Endothelial cell of umbilical vein (primary cell): ENCODE results near the gene NDUFS1. TPM values are rescaled to one million over a fixed set of nuclear protein-coding genes. Genes with fewer than 3 reads are reported as not detected.

ENCODE experiments used
- BruUV-seq: library from RNA; stranded (reverse); fragments of 400-500 nt; replicated peaks from 2 replicates; lab custom pipeline; 2021; lab: Mats Ljungman, UMichigan
- CTCF ChIA-PET: fragments of 300-600, 350-600 bp; sonication (Branson Sonifier 250); formaldehyde crosslinking; loops from one replicate; lab custom pipeline; 2021; ENCODE audit warnings: antibody characterized with exemption, inconsistent platforms; lab: Charles Lee
- POLR2A ChIA-PET: fragments of 300-600, 350-600 bp; sonication (Branson Sonifier 250); formaldehyde crosslinking; loops from one replicate; lab custom pipeline; 2021; ENCODE audit warnings: antibody characterized with exemption, inconsistent platforms; lab: Charles Lee
- DNase-seq: peaks from one replicate; pipeline ENCODE4 v3.0.0-alpha.2; 2011; ENCODE audit warnings: low read depth, low spot score
- FAIRE-seq: peaks from 2 replicates; lab custom pipeline; 2011; peaks lifted over from hg19 to GRCh38; lab: Jason Lieb, UNC
- H2AFZ ChIP-seq: 2 replicates; pipeline ENCODE4 v1.6.0; 2012; ENCODE audit warnings: low read depth, low read length, control low read depth, inconsistent platforms
- H3K27ac ChIP-seq: 2 replicates; pipeline ENCODE4 v1.5.1; 2011; ENCODE audit warnings: low read depth, mild to moderate bottlenecking, control low read depth, low read length, moderate library complexity; ENCODE audit not compliant: insufficient read depth
- H3K27me3 ChIP-seq, 2 experiments: 2 replicates each; pipeline versions ENCODE4 v1.6.0 to v1.6.1; 2011; ENCODE audit warnings: low read length in 2 of 2, mixed read lengths in 1 of 2; ENCODE audit not compliant: control insufficient read depth in 2 of 2, insufficient read depth in 2 of 2
- H3K36me3 ChIP-seq, 2 experiments: 2 replicates in 1 of 2; 3 replicates in 1 of 2; pipeline ENCODE4 v1.5.1; 2011; ENCODE audit warnings: low read length in 2 of 2, mild to moderate bottlenecking in 1 of 2, moderate library complexity in 1 of 2; ENCODE audit not compliant: control insufficient read depth in 2 of 2, insufficient read depth in 2 of 2; ENCODE audit errors: extremely low read depth in 1 of 2
- H3K4me1 ChIP-seq: 3 replicates; pipeline ENCODE4 v1.5.1; 2011; ENCODE audit warnings: mild to moderate bottlenecking, low read length; ENCODE audit not compliant: control insufficient read depth, insufficient read depth; ENCODE audit errors: extremely low read depth
- H3K4me2 ChIP-seq: 2 replicates; pipeline ENCODE4 v1.6.1; 2011; ENCODE audit warnings: low read length, control low read depth, mixed read lengths; ENCODE audit not compliant: insufficient read depth
- H3K4me3 ChIP-seq, 3 experiments: fragments of 200-600 bp in 1 of 3; sonication (generic), shearing (Covaris generic) in 1 of 3; replicated peaks in 1 of 3; 2 replicates each; pipeline ENCODE4 v1.5.1; 2011 to 2016; ENCODE audit warnings: control low read depth in 3 of 3, low read length in 3 of 3, mild to moderate bottlenecking in 2 of 3, inconsistent platforms in 1 of 3, low read depth in 1 of 3, moderate library complexity in 1 of 3; ENCODE audit not compliant: insufficient read depth in 1 of 3
- H3K79me2 ChIP-seq: 2 replicates; pipeline ENCODE4 v1.6.0; 2012; ENCODE audit warnings: low read length, inconsistent platforms; ENCODE audit not compliant: control insufficient read depth, insufficient read depth
- H3K9ac ChIP-seq: replicated peaks from 2 replicates; pipeline ENCODE3; 2011; ENCODE audit warnings: low read length, control low read depth; ENCODE audit not compliant: insufficient read depth; ENCODE audit errors: extremely low read depth
- H3K9me1 ChIP-seq: replicated peaks from 3 replicates; pipeline ENCODE4 v1.6.0; 2011; ENCODE audit warnings: mild to moderate bottlenecking, low read length; ENCODE audit not compliant: control insufficient read depth, insufficient read depth; ENCODE audit errors: extremely low read depth
- H3K9me3 ChIP-seq: replicated peaks from 2 replicates; pipeline ENCODE4 v1.5.1; 2012; ENCODE audit warnings: low read length, inconsistent platforms; ENCODE audit not compliant: control insufficient read depth, insufficient read depth
- H4K20me1 ChIP-seq: replicated peaks from 2 replicates; pipeline ENCODE3; 2011; ENCODE audit warnings: mild to moderate bottlenecking, low read length; ENCODE audit not compliant: control insufficient read depth, insufficient read depth; ENCODE audit errors: extremely low read depth
- CTCF ChIP-seq, 2 donors: IDR thresholded peaks; 1 replicate in 1 of 2; 2 replicates in 1 of 2; pipeline ENCODE4 v1.5.1; 2011; ENCODE audit warnings: low read length in 2 of 2, mild to moderate bottlenecking in 2 of 2, moderate library complexity in 2 of 2, control low read depth in 1 of 2, inconsistent platforms in 1 of 2, low read depth in 1 of 2; ENCODE audit not compliant: insufficient read depth in 1 of 2; ENCODE audit errors: extremely low read depth in 1 of 2
- EZH2 ChIP-seq: IDR thresholded peaks from 2 replicates; pipeline ENCODE4 v1.6.1; 2012; ENCODE audit warnings: borderline replicate concordance, low read depth, mild to moderate bottlenecking, moderate library complexity, low read length, inconsistent platforms; ENCODE audit not compliant: severe bottlenecking
- FOS ChIP-seq: IDR thresholded peaks from 2 replicates; pipeline ENCODE4 v1.6.1; 2011; ENCODE audit warnings: mild to moderate bottlenecking, low read length, moderate library complexity, borderline replicate concordance; ENCODE audit not compliant: insufficient read depth
- GATA2 ChIP-seq: IDR thresholded peaks from 2 replicates; pipeline ENCODE4 v1.7.0; 2011; ENCODE audit warnings: low read depth, mild to moderate bottlenecking, moderate library complexity, mixed read lengths, low read length; ENCODE audit not compliant: insufficient read length, insufficient read depth
- JUN ChIP-seq: IDR thresholded peaks from 2 replicates; pipeline ENCODE4 v1.6.1; 2011; ENCODE audit warnings: borderline replicate concordance, low read depth; ENCODE audit not compliant: insufficient read length, insufficient read depth
- MAX ChIP-seq: IDR thresholded peaks from 2 replicates; pipeline ENCODE4 v1.6.1; 2011; ENCODE audit not compliant: insufficient read depth, insufficient read length
- MYC ChIP-seq: IDR thresholded peaks from one replicate; pipeline ENCODE4 v1.6.1; 2011; ENCODE audit warnings: mild to moderate bottlenecking, low read depth, low read length
- POLR2A ChIP-seq: IDR thresholded peaks from 2 replicates; pipeline ENCODE4 v1.6.1; 2012; ENCODE audit warnings: low read depth, mild to moderate bottlenecking, control low read depth, low read length
- POLR2AphosphoS5 ChIP-seq: IDR thresholded peaks from 2 replicates; pipeline ENCODE4 v1.6.1; 2012; ENCODE audit warnings: low read depth, mild to moderate bottlenecking, control low read depth, low read length, moderate library complexity; ENCODE audit not compliant: insufficient read depth
- dilution Hi-C: fragments of 300-500 bp; cut with MboI; formaldehyde crosslinking; loops from one replicate; pipeline ENCODE4 v1.15.0; 2019; ENCODE audit warnings: low sequenced_read_pairs; ENCODE audit not compliant: extremely low pct_ligation_motif_present
- intact Hi-C: fragments of 100-400 bp; cut with micrococcal nuclease; formaldehyde crosslinking; loops from one replicate; pipeline ENCODE4 v1.10.0; 2022
- polyA plus RNA-seq, 4 experiments: library from polyadenylated mRNA; depleted of rRNA in 3 of 4; stranded (reverse) in 3 of 4; unstranded in 1 of 4; fragments of >200 nt; gene quantifications; 2 replicates each; pipeline versions ENCODE4 v1.2.1 to v1.2.3, GENCODE V29; 2011 to 2012; ENCODE audit warnings: missing spikeins in 1 of 4
- total RNA-seq: library from RNA; stranded (reverse); gene quantifications from 2 replicates; pipeline ENCODE4 v1.2.3, GENCODE V29; 2021

Gene NDUFS1
- total and polyA plus RNA-seq, 2 donors (not counting 3 experiments of a cell fraction or from before 2014, with no cell fraction given): 49.8 to 93.2 TPM

- DNase-seq: no peak
- Histone ChIP-seq H4K20me1 (no peaks in the 10 kb centered on the region), H3K36me3 (no peaks in the 10 kb centered on the region), H2AFZ (no peak overlapping the region), H3K9me3 (no peaks in the 10 kb centered on the region), H3K4me1 (no peaks in the 10 kb centered on the region), H3K4me3 (no peak overlapping the region), H3K27me3 (no peaks in the 10 kb centered on the region), H3K4me2 (no peak overlapping the region), H3K9ac (no peak overlapping the region), H3K27ac (no peak overlapping the region), H3K9me1 (no peaks in the 10 kb centered on the region), H3K79me2 (no peaks in the 10 kb centered on the region)
- FAIRE-seq: no peak
- POLR2A ChIA-PET: no interaction called here
- no TSS peak for BruUV-seq
- CTCF ChIA-PET: interaction anchor here (1.1 kb wide), 1 partner anchor 16 kb away, joined by 7 read pairs; no protein-coding TSS in a partner anchor
- TF ChIP-seq MAX (no peak), GATA2 (no peak), MYC (no peak), EZH2 (no peak), POLR2AphosphoS5 (no peak), JUN (no peak), FOS (no peak), CTCF (IDR thresholded peaks at IDR 0.05; ENCODE audit: extremely low read depth in 1 of 2, insufficient read depth in 1 of 2, low read depth in 1 of 2, low read length in 2 of 2) (no peak), POLR2A (no peak)
- dilution Hi-C loops: no loop called here
- intact Hi-C loops: no loop called here
These were observed 46.2 kb downstream of the NDUFS1 start for GRCh38 chr2:206112846-206113547.
